AG10803 (cell line): ENCODE results near the gene ANTXR1.

ENCODE experiments used
- DNase-seq: peaks from one replicate; pipeline ENCODE4 v3.0.0; 2010; ENCODE audit warnings: low read depth
- H3K4me3 ChIP-seq: 2 replicates; pipeline ENCODE4 v1.5.1; 2011; ENCODE audit warnings: mild to moderate bottlenecking, low read length, control low read depth
- CTCF ChIP-seq: conservative IDR thresholded peaks from 2 replicates; pipeline ENCODE4 v1.5.1; 2011; ENCODE audit warnings: mild to moderate bottlenecking, low read length, control low read depth, inconsistent platforms

Gene ANTXR1

GRCh38 chr2:68987021-68987503 is 25.9 kb upstream of the ANTXR1 start:
- H3K4me3 ChIP-seq = no peak overlapping the region
- DNase-seq = no peak
- no peak for TF ChIP-seq CTCF

GRCh38 chr2:68989035-68989434 is 23.9 kb upstream of the ANTXR1 start:
- no peak for DNase-seq
- no peak overlapping the region for H3K4me3 ChIP-seq
- no peak for TF ChIP-seq CTCF

- no peak for TF ChIP-seq CTCF
These were observed 20.6 kb upstream of the ANTXR1 start for GRCh38 chr2:68992341-68992740.

GRCh38 chr2:68992933-68993332 is 20.0 kb upstream of the ANTXR1 start:
- TF ChIP-seq CTCF = no peak
- no peak overlapping the region for H3K4me3 ChIP-seq
- no peak for DNase-seq

More at GRCh38 chr2:68992341-68992740, 20.6 kb upstream of the ANTXR1 start:
- no peak for DNase-seq
- no peak overlapping the region for H3K4me3 ChIP-seq

GRCh38 chr2:68993660-68994059 is 19.3 kb upstream of the ANTXR1 start:
- no peak for TF ChIP-seq CTCF
- no peak for DNase-seq
- H3K4me3 ChIP-seq = no peak overlapping the region

GRCh38 chr2:68994864-68995263 is 18.1 kb upstream of the ANTXR1 start:
- no peak overlapping the region for H3K4me3 ChIP-seq
- no peak for TF ChIP-seq CTCF
- DNase-seq = peak; percentile 98

GRCh38 chr2:68995916-68996315 is 17.1 kb upstream of the ANTXR1 start:
- DNase-seq = peak; percentile 51
- TF ChIP-seq CTCF = no peak
- H3K4me3 ChIP-seq = no peak overlapping the region
